Suprapubic skin (tissue), 4 donors: ENCODE measurements around the gene ADAMTS2. TPM values are rescaled to one million over a fixed set of nuclear protein-coding genes. Genes with fewer than 3 reads are reported as not detected.

Experiments used
- DNase-seq, 2 donors: peaks; one replicate each; pipeline ENCODE4 v3.0.0-alpha.2; 2019; ENCODE audit warnings: low spot score in 2 of 2
- H3K27ac ChIP-seq: fragments of 200-600 bp; sonication (generic); one replicate; pipeline ENCODE4 v1.5.1; 2019
- H3K27me3 ChIP-seq: fragments of 200-600 bp; sonication (generic); one replicate; pipeline ENCODE4 v1.5.1; 2019
- H3K36me3 ChIP-seq: fragments of 200-600 bp; sonication (generic); one replicate; pipeline ENCODE4 v1.5.1; 2019
- H3K4me1 ChIP-seq: fragments of 200-600 bp; sonication (generic); one replicate; pipeline ENCODE4 v1.5.1; 2019
- H3K4me3 ChIP-seq: fragments of 200-600 bp; sonication (generic); one replicate; pipeline ENCODE4 v1.5.1; 2019; ENCODE audit warnings: mild to moderate bottlenecking
- H3K9me3 ChIP-seq: fragments of 200-600 bp; sonication (generic); one replicate; pipeline ENCODE4 v1.5.1; 2019
- EP300 ChIP-seq: sonication (generic); formaldehyde crosslinking; IDR thresholded peaks from one replicate; pipeline ENCODE4 v1.6.1; 2017; ENCODE audit warnings: antibody characterized with exemption
- POLR2A ChIP-seq, 2 donors: fragments of 450-650 bp; IDR thresholded peaks; one replicate each; pipeline ENCODE4 v1.6.1; 2017; ENCODE audit warnings: antibody characterized with exemption in 2 of 2, mild to moderate bottlenecking in 2 of 2, moderate library complexity in 2 of 2
- POLR2AphosphoS5 ChIP-seq, 3 donors: sonication (generic); formaldehyde crosslinking; IDR thresholded peaks; one replicate each; pipeline ENCODE4 v1.6.1; 2017; ENCODE audit warnings: antibody characterized with exemption in 3 of 3
- WGBS: methylation state at CpG from one replicate; pipeline ENCODE4 v1.1.5; 2018; 5-methylcytosine and 5-hydroxymethylcytosine counted together
- total RNA-seq, 4 donors: library from RNA; depleted of rRNA; stranded (reverse); fragments of >200 nt; gene quantifications; one replicate each; pipeline ENCODE4 v1.1.0, GENCODE V29; 2016
- TF ChIP-seq, protein P1 (sequence below), 2 donors: fragments of 200-600 bp in 1 of 2; fragments of 450-650 bp in 1 of 2; sonication (generic) in 1 of 2; IDR thresholded peaks; one replicate each; pipeline ENCODE4 v1.5.1; 2016 to 2019; ENCODE audit warnings: antibody characterized with exemption in 2 of 2, mild to moderate bottlenecking in 1 of 2, moderate library complexity in 1 of 2

The ADAMTS2 gene
- total RNA-seq, 4 donors from 2014 or later, result 3.1 to 5.5 (median 4.3) TPM

- Histone ChIP-seq H3K36me3 (no peaks in the 10 kb centered on the region), H3K4me1 (peaks cover 29% of the 10 kb centered on the region), H3K27ac (no peak overlapping the region), H3K4me3 (no peak overlapping the region), H3K27me3 (peaks cover 38% of the 10 kb centered on the region), H3K9me3 (no peaks in the 10 kb centered on the region)
- TF ChIP-seq, protein P1, sequence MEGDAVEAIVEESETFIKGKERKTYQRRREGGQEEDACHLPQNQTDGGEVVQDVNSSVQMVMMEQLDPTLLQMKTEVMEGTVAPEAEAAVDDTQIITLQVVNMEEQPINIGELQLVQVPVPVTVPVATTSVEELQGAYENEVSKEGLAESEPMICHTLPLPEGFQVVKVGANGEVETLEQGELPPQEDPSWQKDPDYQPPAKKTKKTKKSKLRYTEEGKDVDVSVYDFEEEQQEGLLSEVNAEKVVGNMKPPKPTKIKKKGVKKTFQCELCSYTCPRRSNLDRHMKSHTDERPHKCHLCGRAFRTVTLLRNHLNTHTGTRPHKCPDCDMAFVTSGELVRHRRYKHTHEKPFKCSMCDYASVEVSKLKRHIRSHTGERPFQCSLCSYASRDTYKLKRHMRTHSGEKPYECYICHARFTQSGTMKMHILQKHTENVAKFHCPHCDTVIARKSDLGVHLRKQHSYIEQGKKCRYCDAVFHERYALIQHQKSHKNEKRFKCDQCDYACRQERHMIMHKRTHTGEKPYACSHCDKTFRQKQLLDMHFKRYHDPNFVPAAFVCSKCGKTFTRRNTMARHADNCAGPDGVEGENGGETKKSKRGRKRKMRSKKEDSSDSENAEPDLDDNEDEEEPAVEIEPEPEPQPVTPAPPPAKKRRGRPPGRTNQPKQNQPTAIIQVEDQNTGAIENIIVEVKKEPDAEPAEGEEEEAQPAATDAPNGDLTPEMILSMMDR (IDR thresholded peaks at IDR 0.05), result no peak
- TF ChIP-seq EP300 (no peak), POLR2A (IDR thresholded peaks at IDR 0.05) (no peak), POLR2AphosphoS5 (IDR thresholded peaks at IDR 0.05) (no peak)
- 92% methylated on average over 8 of the region's 8 CpGs for WGBS
- no peak for DNase-seq
Observed at GRCh38 chr5:179340465-179340864, 4.8 kb downstream of the ADAMTS2 start.

GRCh38 chr5:179339996-179340395 is 5.3 kb downstream of the ADAMTS2 start:
- peaks cover 33% of the 10 kb centered on the region for H3K27me3 ChIP-seq
- TF ChIP-seq POLR2AphosphoS5 (IDR thresholded peaks at IDR 0.05), result no peak
- TF ChIP-seq EP300, result no peak
- TF ChIP-seq, protein P1 (IDR thresholded peaks at IDR 0.05), result no peak
- no peak for TF ChIP-seq POLR2A (IDR thresholded peaks at IDR 0.05)

DNA sequence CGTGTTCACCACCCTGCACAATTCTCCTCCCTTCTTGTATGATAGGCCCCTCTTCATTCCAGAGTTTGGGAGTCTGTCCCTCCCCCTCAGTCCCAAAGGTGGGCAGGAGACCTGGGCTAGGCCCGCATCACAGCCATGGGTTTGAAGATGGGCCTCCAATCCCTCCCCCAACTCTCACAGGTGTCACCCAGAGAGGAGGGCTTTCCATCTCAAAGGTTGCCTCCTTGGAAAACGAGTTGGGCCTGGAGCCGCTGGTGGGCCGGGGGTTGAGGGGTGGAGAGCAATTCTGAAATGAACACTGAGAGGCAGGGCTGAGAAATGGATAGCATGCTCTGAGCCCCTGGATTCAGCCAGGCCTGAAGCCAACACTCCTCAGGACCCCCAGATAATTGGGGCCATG is 6.2 kb downstream of the ADAMTS2 start:
- Histone ChIP-seq H3K4me1 (peaks cover 17% of the 10 kb centered on the region), H3K9me3 (no peaks in the 10 kb centered on the region), H3K27me3 (peaks cover 26% of the 10 kb centered on the region), H3K36me3 (no peaks in the 10 kb centered on the region), H3K4me3 (no peak overlapping the region), H3K27ac (no peak overlapping the region)
- WGBS, result 78% methylated on average over 4 of the region's 5 CpGs
- TF ChIP-seq, protein P1 (IDR thresholded peaks at IDR 0.05), result no peak
- TF ChIP-seq POLR2A (IDR thresholded peaks at IDR 0.05) (no peak), POLR2AphosphoS5 (IDR thresholded peaks at IDR 0.05) (no peak), EP300 (no peak)
- no peak for DNase-seq

More at GRCh38 chr5:179339996-179340395, 5.3 kb downstream of the ADAMTS2 start:
- H3K9me3 ChIP-seq, result no peaks in the 10 kb centered on the region
- H3K36me3 ChIP-seq, result no peaks in the 10 kb centered on the region
- 94% methylated on average over 10 of the region's 10 CpGs for WGBS
- no peak overlapping the region for H3K27ac ChIP-seq
- H3K4me1 ChIP-seq, result peaks cover 26% of the 10 kb centered on the region
- DNase-seq, result no peak
- no peak overlapping the region for H3K4me3 ChIP-seq

- no peaks in the 10 kb centered on the region for H3K9me3 ChIP-seq
- no peak for TF ChIP-seq POLR2AphosphoS5 (IDR thresholded peaks at IDR 0.05)
- TF ChIP-seq EP300, result no peak
- no peak for TF ChIP-seq POLR2A (IDR thresholded peaks at IDR 0.05)
- TF ChIP-seq, protein P1 (IDR thresholded peaks at IDR 0.05), result no peak
- H3K27me3 ChIP-seq, result peaks cover 19% of the 10 kb centered on the region
- peaks cover 7% of the 10 kb centered on the region for H3K4me1 ChIP-seq
- no peak for DNase-seq
- H3K36me3 ChIP-seq, result no peaks in the 10 kb centered on the region
- no peak overlapping the region for H3K27ac ChIP-seq
- 86% methylated on average over 9 of the region's 23 CpGs for WGBS
- H3K4me3 ChIP-seq, result no peak overlapping the region
Observed at GRCh38 chr5:179337796-179338676, 7.2 kb downstream of the ADAMTS2 start.
